GM19328 (cell line): ENCODE data around the gene TRAF6.
"Not testable (repeated sequence)": the region's sequence is repeated elsewhere in the genome, so short reads cannot be mapped to it uniquely, and the experiment has no call there.

Experiments
- ATAC-seq: cut with Tn5 transposase; IDR thresholded peaks from one replicate; pipeline ENCODE4 v1.9.1; 2021; ENCODE audit warnings: mild to moderate bottlenecking, moderate library complexity; ENCODE audit not compliant: unreplicated experiment

TRAF6 gene

GRCh38 chr11:36498721-36499120, 11.4 kb downstream of the TRAF6 start:
- no peak for ATAC-seq

GRCh38 chr11:36493332-36493731, 16.7 kb downstream of the TRAF6 start:
- no peak for ATAC-seq

GRCh38 chr11:36492724-36493304, 17.3 kb downstream of the TRAF6 start:
- ATAC-seq = no peak

- no peak for ATAC-seq
Observed at GRCh38 chr11:36490026-36490806, 19.9 kb downstream of the TRAF6 start.

- peak; percentile 57 for ATAC-seq
Observed at GRCh38 chr11:36488096-36488495, 22.0 kb downstream of the TRAF6 start.

GRCh38 chr11:36487619-36488018, 22.5 kb downstream of the TRAF6 start:
- ATAC-seq = no peak

- no peak for ATAC-seq
Observed at GRCh38 chr11:36485298-36486002, 24.6 kb downstream of the TRAF6 start.

- not testable (repeated sequence) for ATAC-seq
Observed at GRCh38 chr11:36483042-36483441, 27.0 kb downstream of the TRAF6 start.

- no peak for ATAC-seq
Observed at GRCh38 chr11:36480833-36481232, 29.2 kb downstream of the TRAF6 start.

- ATAC-seq = no peak
Observed at GRCh38 chr11:36478700-36479329, 31.3 kb downstream of the TRAF6 start.

GRCh38 chr11:36475192-36475591, 34.9 kb downstream of the TRAF6 start:
- ATAC-seq = no peak

- no peak for ATAC-seq
Observed at GRCh38 chr11:36471577-36471976, 38.5 kb downstream of the TRAF6 start.

- ATAC-seq = no peak
Observed at GRCh38 chr11:36469881-36470802, 39.9 kb downstream of the TRAF6 start.

- no peak for ATAC-seq
Observed at GRCh38 chr11:36469063-36469462, 41.0 kb downstream of the TRAF6 start.

GRCh38 chr11:36467916-36468315, 42.2 kb downstream of the TRAF6 start:
- no peak for ATAC-seq

GRCh38 chr11:36467012-36467411, 43.1 kb downstream of the TRAF6 start:
- no peak for ATAC-seq

GRCh38 chr11:36465449-36466163, 44.5 kb downstream of the TRAF6 start:
- no peak for ATAC-seq

GRCh38 chr11:36464720-36465119, 45.4 kb downstream of the TRAF6 start:
- no peak for ATAC-seq

GRCh38 chr11:36463781-36464180, 46.3 kb downstream of the TRAF6 start:
- no peak for ATAC-seq

GRCh38 chr11:36462321-36462720, 47.8 kb downstream of the TRAF6 start:
- ATAC-seq = no peak
